ENCODE measurements around the gene NR1H2. TPM values are rescaled to one million over a fixed set of nuclear protein-coding genes. Genes with fewer than 3 reads are reported as not detected.

Gene NR1H2
- total and polyA plus RNA-seq, 2 experiments from 2014 or later, result 102 to 140 TPM

GRCh38 chr19:50406829-50407228, 30.6 kb downstream of the NR1H2 start:
- H3K9me2 ChIP-seq (ENCODE audit: insufficient read depth), result no peaks in the 10 kb centered on the region
- no peak overlapping the region for H3K4me3 ChIP-seq
- TF ChIP-seq EZH2phosphoT487 (IDR thresholded peaks at IDR 0.05; ENCODE audit: insufficient read depth, low read depth) (no peak), EZH2 (IDR thresholded peaks at IDR 0.05; ENCODE audit: insufficient read depth, poor library complexity, severe bottlenecking) (no peak)
- no peak overlapping the region for H3K4me2 ChIP-seq (ENCODE audit: unreplicated experiment)
- 88 to 90% methylated on average over 8 to 19 of the region's 19 CpGs for WGBS, 2 experiments (ENCODE audit: low coverage in 1 of 2, low lambda C conversion rate in 2 of 2, missing lambda C conversion rate in 2 of 2)
- no peak overlapping the region for H2AFZ ChIP-seq
- no peaks in the 10 kb centered on the region for H3K9me3 ChIP-seq (ENCODE audit: low read depth)
- H3K27ac ChIP-seq, result no peak overlapping the region
- no peaks in the 10 kb centered on the region for H3K79me2 ChIP-seq (ENCODE audit: insufficient read depth)
- H4K20me1 ChIP-seq (ENCODE audit: insufficient read depth), result no peaks in the 10 kb centered on the region
- DNase-seq, result no peak
- H3K36me3 ChIP-seq (ENCODE audit: low read depth), result no peaks in the 10 kb centered on the region
- H3K9ac ChIP-seq, result no peak overlapping the region
- H3K27me3 ChIP-seq (replicated peaks; ENCODE audit: insufficient read depth), result no peaks in the 10 kb centered on the region
- H3K4me1 ChIP-seq (ENCODE audit: insufficient read depth), result no peaks in the 10 kb centered on the region
- H3F3A ChIP-seq (ENCODE audit: insufficient read depth), result no peaks in the 10 kb centered on the region
- in situ Hi-C loops (cut with MboI), result no loop called here

GRCh38 chr19:50409347-50409746, 33.1 kb downstream of the NR1H2 start:
- H3K27ac ChIP-seq, result no peak overlapping the region
- 99% methylated on average over 17 of the region's 17 CpGs for WGBS, 2 experiments (ENCODE audit: low coverage in 1 of 2, low lambda C conversion rate in 2 of 2, missing lambda C conversion rate in 2 of 2)
- H3K4me3 ChIP-seq, result no peak overlapping the region
- no peaks in the 10 kb centered on the region for H3F3A ChIP-seq (ENCODE audit: insufficient read depth)
- no peak for DNase-seq
- no peaks in the 10 kb centered on the region for H3K4me1 ChIP-seq (ENCODE audit: insufficient read depth)
- in situ Hi-C loops (cut with MboI), result no loop called here
- H3K36me3 ChIP-seq (ENCODE audit: low read depth), result no peaks in the 10 kb centered on the region
- TF ChIP-seq EZH2phosphoT487 (IDR thresholded peaks at IDR 0.05; ENCODE audit: insufficient read depth, low read depth), result no peak
- no peak for TF ChIP-seq EZH2 (IDR thresholded peaks at IDR 0.05; ENCODE audit: insufficient read depth, poor library complexity, severe bottlenecking)
- no peak overlapping the region for H3K9ac ChIP-seq
- no peak overlapping the region for H2AFZ ChIP-seq
- H3K9me3 ChIP-seq (ENCODE audit: low read depth), result no peaks in the 10 kb centered on the region
- no peaks in the 10 kb centered on the region for H3K27me3 ChIP-seq (replicated peaks; ENCODE audit: insufficient read depth)
- H3K79me2 ChIP-seq (ENCODE audit: insufficient read depth), result no peaks in the 10 kb centered on the region
- no peaks in the 10 kb centered on the region for H4K20me1 ChIP-seq (ENCODE audit: insufficient read depth)
- H3K9me2 ChIP-seq (ENCODE audit: insufficient read depth), result no peaks in the 10 kb centered on the region
- no peak overlapping the region for H3K4me2 ChIP-seq (ENCODE audit: unreplicated experiment)

- in situ Hi-C loops (cut with MboI), result no loop called here
- Histone ChIP-seq H3K79me2 (ENCODE audit: insufficient read depth) (no peaks in the 10 kb centered on the region), H3K4me2 (ENCODE audit: unreplicated experiment) (no peak overlapping the region), H3K4me1 (ENCODE audit: insufficient read depth) (no peaks in the 10 kb centered on the region), H3K4me3 (no peak overlapping the region), H4K20me1 (ENCODE audit: insufficient read depth) (no peaks in the 10 kb centered on the region), H3K27ac (no peak overlapping the region), H3K9me2 (ENCODE audit: insufficient read depth) (no peaks in the 10 kb centered on the region), H3K9ac (no peak overlapping the region), H3K27me3 (replicated peaks; ENCODE audit: insufficient read depth) (no peaks in the 10 kb centered on the region), H3K36me3 (ENCODE audit: low read depth) (no peaks in the 10 kb centered on the region), H3F3A (ENCODE audit: insufficient read depth) (no peaks in the 10 kb centered on the region), H3K9me3 (ENCODE audit: low read depth) (no peaks in the 10 kb centered on the region), H2AFZ (no peak overlapping the region)
- no peak for DNase-seq
- 93 to 94% methylated on average over 10 of the region's 10 CpGs for WGBS, 2 experiments (ENCODE audit: low coverage in 1 of 2, low lambda C conversion rate in 2 of 2, missing lambda C conversion rate in 2 of 2)
- TF ChIP-seq EZH2 (IDR thresholded peaks at IDR 0.05; ENCODE audit: insufficient read depth, poor library complexity, severe bottlenecking) (no peak), EZH2phosphoT487 (IDR thresholded peaks at IDR 0.05; ENCODE audit: insufficient read depth, low read depth) (no peak)
These were observed 33.9 kb downstream of the NR1H2 start for GRCh38 chr19:50410109-50410508.

GRCh38 chr19:50412419-50412818, 36.2 kb downstream of the NR1H2 start:
- in situ Hi-C loops (cut with MboI), result no loop called here

DNA sequence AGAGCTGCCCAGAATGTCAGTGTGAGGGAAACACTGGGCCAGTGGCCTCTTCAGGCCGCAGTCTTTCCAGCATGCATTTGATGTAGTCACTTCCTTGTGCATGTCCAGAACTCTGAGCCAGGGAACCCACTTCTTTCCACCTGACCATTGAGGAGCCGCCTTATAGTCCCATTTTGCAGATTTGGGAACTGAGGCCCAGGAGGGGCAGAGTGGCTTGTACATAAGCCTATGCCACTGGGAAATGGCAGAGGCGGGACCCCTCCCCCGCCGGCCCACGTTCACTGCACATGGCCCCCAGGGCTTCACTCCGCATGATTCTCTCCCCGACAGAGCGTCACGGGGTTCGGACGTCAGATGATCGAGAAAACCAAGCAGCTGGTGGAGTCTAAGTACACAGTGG, 36.8 kb downstream of the NR1H2 start:
- Histone ChIP-seq H3K27me3 (replicated peaks; ENCODE audit: insufficient read depth) (no peaks in the 10 kb centered on the region), H3K9ac (no peak overlapping the region), H3K36me3 (ENCODE audit: low read depth) (no peaks in the 10 kb centered on the region), H4K20me1 (ENCODE audit: insufficient read depth) (no peaks in the 10 kb centered on the region), H3K4me3 (no peak overlapping the region), H3K9me2 (ENCODE audit: insufficient read depth) (no peaks in the 10 kb centered on the region), H2AFZ (no peak overlapping the region), H3K27ac (no peak overlapping the region), H3K4me1 (ENCODE audit: insufficient read depth) (no peaks in the 10 kb centered on the region), H3K79me2 (ENCODE audit: insufficient read depth) (no peaks in the 10 kb centered on the region), H3F3A (ENCODE audit: insufficient read depth) (no peaks in the 10 kb centered on the region), H3K4me2 (ENCODE audit: unreplicated experiment) (no peak overlapping the region), H3K9me3 (ENCODE audit: low read depth) (no peaks in the 10 kb centered on the region)
- WGBS, 2 experiments (ENCODE audit: low coverage in 1 of 2, low lambda C conversion rate in 2 of 2, missing lambda C conversion rate in 2 of 2), result 97% methylated on average over 13 of the region's 13 CpGs
- no peak for TF ChIP-seq EZH2 (IDR thresholded peaks at IDR 0.05; ENCODE audit: insufficient read depth, poor library complexity, severe bottlenecking)
- no peak for TF ChIP-seq EZH2phosphoT487 (IDR thresholded peaks at IDR 0.05; ENCODE audit: insufficient read depth, low read depth)
- no peak for DNase-seq
- in situ Hi-C loops (cut with MboI), result no loop called here

More at GRCh38 chr19:50412419-50412818, 36.2 kb downstream of the NR1H2 start:
- Histone ChIP-seq H3K9me3 (ENCODE audit: low read depth) (no peaks in the 10 kb centered on the region), H3K79me2 (ENCODE audit: insufficient read depth) (no peaks in the 10 kb centered on the region), H3K4me1 (ENCODE audit: insufficient read depth) (no peaks in the 10 kb centered on the region), H3K4me2 (ENCODE audit: unreplicated experiment) (no peak overlapping the region), H3K4me3 (no peak overlapping the region), H3F3A (ENCODE audit: insufficient read depth) (no peaks in the 10 kb centered on the region), H3K9me2 (ENCODE audit: insufficient read depth) (no peaks in the 10 kb centered on the region), H3K9ac (no peak overlapping the region), H3K27me3 (replicated peaks; ENCODE audit: insufficient read depth) (no peaks in the 10 kb centered on the region), H3K27ac (no peak overlapping the region), H3K36me3 (ENCODE audit: low read depth) (no peaks in the 10 kb centered on the region), H4K20me1 (ENCODE audit: insufficient read depth) (no peaks in the 10 kb centered on the region), H2AFZ (no peak overlapping the region)
- TF ChIP-seq EZH2phosphoT487 (IDR thresholded peaks at IDR 0.05; ENCODE audit: insufficient read depth, low read depth) (no peak), EZH2 (IDR thresholded peaks at IDR 0.05; ENCODE audit: insufficient read depth, poor library complexity, severe bottlenecking) (no peak)
- 94 to 100% methylated on average over 2 of the region's 2 CpGs for WGBS, 2 experiments (ENCODE audit: low coverage in 1 of 2, low lambda C conversion rate in 2 of 2, missing lambda C conversion rate in 2 of 2)
- DNase-seq, result no peak

All from GM23248 (cell line).